H1 (cell line): ENCODE measurements around the gene PKN3. TPM values are rescaled to one million over a fixed set of nuclear protein-coding genes. Genes with fewer than 3 reads are reported as not detected.

Source experiments
- CTCF ChIA-PET: fragments of 300-600 bp; sonication (Branson Sonifier 250); formaldehyde crosslinking; loops from one replicate; lab custom pipeline; 2021; ENCODE audit not compliant: partially characterized antibody; lab: Charles Lee
- POLR2A ChIA-PET: fragments of 300-600 bp; sonication (Branson Sonifier 250); formaldehyde crosslinking; loops from one replicate; lab custom pipeline; 2021; ENCODE audit warnings: inconsistent platforms; ENCODE audit not compliant: partially characterized antibody; lab: Charles Lee
- DNase-seq, 2 experiments: peaks; one replicate each; pipeline versions ENCODE4 v3.0.0 to v3.0.0-alpha.2; 2010 to 2022; ENCODE audit warnings: low spot score in 2 of 2, low read depth in 1 of 2, mixed read lengths in 1 of 2
- FAIRE-seq: peaks from 2 replicates; lab custom pipeline; 2011; peaks lifted over from hg19 to GRCh38; lab: Jason Lieb, UNC
- H2AFZ ChIP-seq: 2 replicates; pipeline ENCODE4 v1.8.1; 2012; ENCODE audit warnings: low read length, inconsistent platforms
- H2AK5ac ChIP-seq: 2 replicates; pipeline ENCODE4 v1.6.1; 2013; ENCODE audit warnings: low read depth, low read length
- H2BK120ac ChIP-seq: replicated peaks from 2 replicates; pipeline ENCODE3; 2013; ENCODE audit warnings: low read depth, low read length, inconsistent platforms
- H2BK12ac ChIP-seq: 2 replicates; pipeline ENCODE4 v1.6.1; 2013; ENCODE audit warnings: low read depth, low read length
- H2BK15ac ChIP-seq: 2 replicates; pipeline ENCODE4 v1.6.1; 2013; ENCODE audit warnings: low read length
- H2BK20ac ChIP-seq: 2 replicates; pipeline ENCODE4 v1.6.1; 2013; ENCODE audit warnings: low read length
- H2BK5ac ChIP-seq: 2 replicates; pipeline ENCODE4 v1.6.1; 2013; ENCODE audit warnings: low read depth, low read length
- H3K14ac ChIP-seq: 2 replicates; pipeline ENCODE4 v1.6.1; 2013; ENCODE audit warnings: inconsistent platforms; ENCODE audit not compliant: insufficient read length
- H3K18ac ChIP-seq: 2 replicates; pipeline ENCODE4 v1.6.1; 2013; ENCODE audit warnings: low read length; ENCODE audit errors: extremely low read depth
- H3K23ac ChIP-seq: 2 replicates; pipeline ENCODE4 v1.6.1; 2013; ENCODE audit warnings: inconsistent platforms; ENCODE audit not compliant: insufficient read length
- H3K23me2 ChIP-seq: 2 replicates; pipeline ENCODE4 v1.6.1; 2013; ENCODE audit warnings: low read depth, low read length
- H3K27ac ChIP-seq: 2 replicates; pipeline ENCODE4 v1.6.1; 2011; ENCODE audit warnings: low read depth, low read length, inconsistent platforms
- H3K27me3 ChIP-seq, 4 experiments: replicated peaks in 1 of 4; 1 replicate in 1 of 4; 2 replicates in 3 of 4; pipeline versions ENCODE4 v1.6.1 to v1.8.1; 2011 to 2013; ENCODE audit warnings: low read length in 3 of 4, mild to moderate bottlenecking in 3 of 4, inconsistent platforms in 2 of 4, mixed read lengths in 2 of 4, moderate library complexity in 1 of 4; ENCODE audit not compliant: control insufficient read depth in 3 of 4, insufficient read depth in 3 of 4; ENCODE audit errors: extremely low read depth in 1 of 4
- H3K36me3 ChIP-seq, 4 experiments: 2 replicates each; pipeline versions ENCODE4 v1.6.1 to v1.8.1; 2011 to 2013; ENCODE audit warnings: mild to moderate bottlenecking in 4 of 4, low read length in 3 of 4, moderate library complexity in 2 of 4, control low read depth in 1 of 4, inconsistent platforms in 1 of 4; ENCODE audit not compliant: insufficient read depth in 4 of 4, control insufficient read depth in 2 of 4
- H3K4ac ChIP-seq: replicated peaks from 2 replicates; pipeline ENCODE3; 2013; ENCODE audit warnings: low read length, low read depth, mixed read lengths, inconsistent platforms; ENCODE audit not compliant: insufficient read length
- H3K4me1 ChIP-seq, 4 experiments: replicated peaks in 1 of 4; 1 replicate in 1 of 4; 2 replicates in 3 of 4; pipeline versions ENCODE4 v1.6.1 to v1.8.1; 2011 to 2013; ENCODE audit warnings: low read length in 3 of 4, inconsistent platforms in 2 of 4, mixed read lengths in 1 of 4; ENCODE audit not compliant: insufficient read depth in 4 of 4, control insufficient read depth in 3 of 4
- H3K4me2 ChIP-seq, 2 experiments: 2 replicates each; pipeline versions ENCODE4 v1.6.1 to v1.8.1; 2011 to 2013; ENCODE audit warnings: low read depth in 2 of 2, low read length in 2 of 2, control low read depth in 1 of 2, inconsistent platforms in 1 of 2, mild to moderate bottlenecking in 1 of 2; ENCODE audit not compliant: insufficient read depth in 1 of 2
- H3K4me3 ChIP-seq, 4 experiments: fragments of 200-600, 300-600 bp in 1 of 4; sonication (generic), shearing (Covaris generic), sonication (Bioruptor Twin) in 1 of 4; 2 replicates each; pipeline versions ENCODE4 v1.5.1 to v1.8.1; 2011 to 2016; ENCODE audit warnings: low read length in 4 of 4, low read depth in 3 of 4, control low read depth in 2 of 4, inconsistent platforms in 2 of 4, mild to moderate bottlenecking in 2 of 4, mixed read lengths in 1 of 4, moderate library complexity in 1 of 4; ENCODE audit not compliant: insufficient read depth in 2 of 4; ENCODE audit errors: extremely low read depth in 1 of 4
- H3K56ac ChIP-seq: replicated peaks from 2 replicates; pipeline ENCODE3; 2013; ENCODE audit warnings: low read depth, mild to moderate bottlenecking, mixed read lengths, low read length, inconsistent platforms; ENCODE audit not compliant: insufficient read length
- H3K79me1 ChIP-seq: 2 replicates; pipeline ENCODE4 v1.6.1; 2013; ENCODE audit warnings: low read depth, low read length, control low read depth
- H3K79me2 ChIP-seq, 2 experiments: 2 replicates each; pipeline versions ENCODE4 v1.6.1 to v1.8.1; 2012 to 2013; ENCODE audit warnings: low read length in 2 of 2, mild to moderate bottlenecking in 2 of 2, inconsistent platforms in 1 of 2; ENCODE audit not compliant: insufficient read depth in 2 of 2, control insufficient read depth in 1 of 2
- H3K9ac ChIP-seq, 4 experiments: replicated peaks in 1 of 4; 1 replicate in 1 of 4; 2 replicates in 3 of 4; pipeline versions ENCODE4 v1.6.1 to v1.8.1; 2011 to 2013; ENCODE audit warnings: low read depth in 3 of 4, low read length in 3 of 4, control low read depth in 2 of 4, mild to moderate bottlenecking in 2 of 4, moderate library complexity in 2 of 4, inconsistent platforms in 1 of 4; ENCODE audit errors: extremely low read depth in 1 of 4
- H3K9me3 ChIP-seq, 2 experiments: 2 replicates each; pipeline versions ENCODE4 v1.6.1 to v1.8.1; 2012 to 2013; ENCODE audit warnings: mild to moderate bottlenecking in 2 of 2, moderate library complexity in 2 of 2, control low read depth in 1 of 2, inconsistent platforms in 1 of 2, low read depth in 1 of 2, low read length in 1 of 2, mixed read lengths in 1 of 2; ENCODE audit not compliant: insufficient read depth in 2 of 2
- H4K20me1 ChIP-seq, 2 experiments: replicated peaks in 1 of 2; 2 replicates each; pipeline versions ENCODE3 to v1.8.1; 2011 to 2013; ENCODE audit warnings: inconsistent platforms in 2 of 2, low read length in 2 of 2, mild to moderate bottlenecking in 1 of 2; ENCODE audit not compliant: insufficient read depth in 2 of 2, control insufficient read depth in 1 of 2
- H4K5ac ChIP-seq: 2 replicates; pipeline ENCODE4 v1.6.1; 2013; ENCODE audit warnings: low read length, low read depth, mixed read lengths, inconsistent platforms; ENCODE audit not compliant: insufficient read length
- H4K8ac ChIP-seq: 2 replicates; pipeline ENCODE4 v1.8.0; 2013; ENCODE audit warnings: mild to moderate bottlenecking, moderate library complexity, low read length, inconsistent platforms; ENCODE audit not compliant: insufficient read depth; ENCODE audit errors: extremely low read depth
- H4K91ac ChIP-seq: replicated peaks from 2 replicates; pipeline ENCODE3; 2013; ENCODE audit warnings: low read length, mixed read lengths, inconsistent platforms; ENCODE audit not compliant: insufficient read length
- BCL11A ChIP-seq, 2 experiments: IDR thresholded peaks; one replicate each; pipeline ENCODE4 v1.6.1; 2011; ENCODE audit warnings: low read depth in 2 of 2, low read length in 2 of 2, mild to moderate bottlenecking in 2 of 2
- BRCA1 ChIP-seq: IDR thresholded peaks from 2 replicates; pipeline ENCODE4 v1.6.1; 2012; ENCODE audit warnings: low read depth, low read length, improper control_type of control experiment
- CHD2 ChIP-seq: IDR thresholded peaks from 2 replicates; pipeline ENCODE4 v1.6.1; 2012; ENCODE audit warnings: low read length, improper control_type of control experiment
- CREB1 ChIP-seq: IDR thresholded peaks from 2 replicates; pipeline ENCODE4 v1.6.1; 2012; ENCODE audit warnings: inconsistent platforms
- CTBP2 ChIP-seq: IDR thresholded peaks from 2 replicates; pipeline ENCODE4 v1.7.0; 2011; ENCODE audit warnings: borderline replicate concordance, mild to moderate bottlenecking, moderate library complexity, mixed read lengths, low read length; ENCODE audit not compliant: insufficient read depth, insufficient read length
- HDAC6 ChIP-seq: IDR thresholded peaks from one replicate; pipeline ENCODE4 v1.7.1; 2012; ENCODE audit warnings: low read depth, mild to moderate bottlenecking, inconsistent platforms, low read length, moderate library complexity
- JUN ChIP-seq: IDR thresholded peaks from 2 replicates; pipeline ENCODE4 v1.6.1; 2011; ENCODE audit warnings: low read depth, mild to moderate bottlenecking, improper control_type of control experiment, low read length
- KDM1A ChIP-seq: fragments of 200-600, 300-600 bp; sonication (generic); IDR thresholded peaks from 2 replicates; pipeline ENCODE4 v1.7.1; 2016; ENCODE audit warnings: mild to moderate bottlenecking, low read length, borderline replicate concordance
- RAD21 ChIP-seq, 2 experiments: IDR thresholded peaks in 1 of 2; conservative IDR thresholded peaks in 1 of 2; 2 replicates each; pipeline ENCODE4 v1.6.1; 2011; ENCODE audit warnings: low read depth in 2 of 2, low read length in 2 of 2, improper control_type of control experiment in 1 of 2, inconsistent platforms in 1 of 2, mild to moderate bottlenecking in 1 of 2, moderate library complexity in 1 of 2
- RNF2 ChIP-seq: fragments of 200-900, 300-1000 bp; sonication (generic); IDR thresholded peaks from 2 replicates; pipeline ENCODE4 v1.7.1; 2016; ENCODE audit warnings: borderline replicate concordance, low read depth, mild to moderate bottlenecking, antibody characterized with exemption, low read length; ENCODE audit not compliant: poor library complexity, severe bottlenecking; ENCODE audit errors: missing control alignments
- SP4 ChIP-seq: IDR thresholded peaks from 2 replicates; pipeline ENCODE4 v1.6.1; 2012; ENCODE audit warnings: low read length, inconsistent platforms
- TBP ChIP-seq: IDR thresholded peaks from 2 replicates; pipeline ENCODE4 v1.6.1; 2011; ENCODE audit warnings: low read depth, low read length, improper control_type of control experiment
- WGBS, 2 experiments: shearing (Covaris generic) in 1 of 2; methylation state at CpG; one replicate each; pipeline versions ENCODE4 v1.1.6 to v1.1.7; 2013 to 2015; ENCODE audit warnings: low lambda C conversion rate in 2 of 2, mixed read lengths in 2 of 2, inconsistent platforms in 1 of 2, low coverage in 1 of 2, missing lambda C conversion rate in 1 of 2; ENCODE audit not compliant: insufficient replicate concordance in 2 of 2, insufficient coverage in 1 of 2, insufficient read length in 1 of 2; ENCODE audit errors: extremely low coverage in 1 of 2, missing lambda C conversion rate in 1 of 2; 5-methylcytosine and 5-hydroxymethylcytosine counted together
- polyA plus RNA-seq, 7 experiments: library from polyadenylated mRNA; depleted of rRNA in 3 of 7; stranded (reverse) in 5 of 7; unstranded in 2 of 7; fragments of >200 nt in 5 of 7; fragments of 200-250 nt in 2 of 7; gene quantifications; 1 replicate in 5 of 7; 2 replicates in 1 of 7; 4 replicates in 1 of 7; pipeline versions ENCODE4 v1.2.1 to v1.2.3, GENCODE V29; 2011 to 2013; ENCODE audit warnings: missing spikeins in 2 of 7, mixed read lengths in 2 of 7
- total RNA-seq: library from RNA; stranded (reverse); fragmentation: NEBNext Ultra II Directional; extraction: Animal tissue kit (Norgen Biotek cat#: 25700); gene quantifications from 2 replicates; pipeline ENCODE4 v1.2.1, GENCODE V29; 2021

The PKN3 gene
- total and polyA plus RNA-seq, 2 of the 8 experiments (the other 6 are each of a cell fraction or from before 2014, with no cell fraction given): 15.7 to 16.3 TPM

GRCh38 chr9:128714586-128715435, 12.5 kb downstream of the PKN3 start:
- Histone ChIP-seq H3K56ac (no peak overlapping the region), H4K91ac (no peak overlapping the region), H2BK15ac (no peak overlapping the region), H2BK12ac (no peak overlapping the region), H3K27me3 (no peaks in the 10 kb centered on the region), H3K18ac (no peak overlapping the region), H2AK5ac (no peak overlapping the region), H2BK120ac (no peak overlapping the region), H3K36me3 (peaks cover 0 to 10% (median 0%) of the 10 kb centered on the region in 4 experiments; a peak in 3 of 8 replicates), H3K4me2 (no peak overlapping the region), H3K23ac (no peak overlapping the region), H3K79me1 (no peaks in the 10 kb centered on the region), H3K4me3 (no peak overlapping the region), H4K8ac (no peak overlapping the region; the same call in 1 of the 2 replicates), H3K14ac (no peak overlapping the region), H3K9ac (no peak overlapping the region), H3K79me2 (no peaks in the 10 kb centered on the region), H4K20me1 (no peaks in the 10 kb centered on the region), H2BK5ac (no peak overlapping the region), H2AFZ (no peak overlapping the region), H3K9me3 (no peaks in the 10 kb centered on the region), H3K4me1 (no peaks in the 10 kb centered on the region), H3K4ac (no peak overlapping the region), H3K27ac (no peak overlapping the region), H2BK20ac (no peak overlapping the region), H4K5ac (no peak overlapping the region), H3K23me2 (no peaks in the 10 kb centered on the region)
- 90% methylated on average over 23 of the region's 24 CpGs; no CpG with 5 or more reads in 1 of the 2 experiments for WGBS, 2 experiments
- CTCF ChIA-PET: interaction anchor here (0.6 to 3.0 kb wide), 6 partner anchors 9 to 877 kb away, joined by 3 to 13 read pairs (median 4); partner anchors contain the start of genes PKN3 and ZDHHC12
- POLR2A ChIA-PET: interaction anchor here (0.7 to 46.1 kb wide), 5 partner anchors 5 to 104 kb away, joined by 3 to 1197 read pairs (median 133); partner anchors contain the start of genes DYNC2I2, SET and ZDHHC12
- DNase-seq: no peak
- FAIRE-seq: no peak
- TF ChIP-seq SP4: no peak
- no peak for TF ChIP-seq BRCA1
- TF ChIP-seq JUN: no peak
- TF ChIP-seq CHD2: no peak
- TF ChIP-seq RAD21 (IDR thresholded peaks at IDR 0.05 in 1 of 2, conservative IDR thresholded peaks at IDR 0.05 in 1 of 2; ENCODE audit: low read depth in 2 of 2, low read length in 2 of 2): no peak
- TF ChIP-seq TBP: no peak
- TF ChIP-seq CTBP2: no peak
- no peak for TF ChIP-seq CREB1
- TF ChIP-seq KDM1A: no peak
- TF ChIP-seq BCL11A (IDR thresholded peaks at IDR 0.05; ENCODE audit: low read depth in 2 of 2, low read length in 2 of 2): no peak
- no peak for TF ChIP-seq HDAC6
- TF ChIP-seq RNF2: no peak
